GM18861 (cell line): ENCODE data around the gene HSPA1A.
"Not testable (repeated sequence)": the region's sequence is repeated elsewhere in the genome, so short reads cannot be mapped to it uniquely, and the experiment has no call there.

ENCODE experiments used
- ATAC-seq: cut with Tn5 transposase; IDR thresholded peaks from one replicate; pipeline ENCODE4 v1.9.1; 2021; ENCODE audit not compliant: unreplicated experiment

HSPA1A gene

DNA sequence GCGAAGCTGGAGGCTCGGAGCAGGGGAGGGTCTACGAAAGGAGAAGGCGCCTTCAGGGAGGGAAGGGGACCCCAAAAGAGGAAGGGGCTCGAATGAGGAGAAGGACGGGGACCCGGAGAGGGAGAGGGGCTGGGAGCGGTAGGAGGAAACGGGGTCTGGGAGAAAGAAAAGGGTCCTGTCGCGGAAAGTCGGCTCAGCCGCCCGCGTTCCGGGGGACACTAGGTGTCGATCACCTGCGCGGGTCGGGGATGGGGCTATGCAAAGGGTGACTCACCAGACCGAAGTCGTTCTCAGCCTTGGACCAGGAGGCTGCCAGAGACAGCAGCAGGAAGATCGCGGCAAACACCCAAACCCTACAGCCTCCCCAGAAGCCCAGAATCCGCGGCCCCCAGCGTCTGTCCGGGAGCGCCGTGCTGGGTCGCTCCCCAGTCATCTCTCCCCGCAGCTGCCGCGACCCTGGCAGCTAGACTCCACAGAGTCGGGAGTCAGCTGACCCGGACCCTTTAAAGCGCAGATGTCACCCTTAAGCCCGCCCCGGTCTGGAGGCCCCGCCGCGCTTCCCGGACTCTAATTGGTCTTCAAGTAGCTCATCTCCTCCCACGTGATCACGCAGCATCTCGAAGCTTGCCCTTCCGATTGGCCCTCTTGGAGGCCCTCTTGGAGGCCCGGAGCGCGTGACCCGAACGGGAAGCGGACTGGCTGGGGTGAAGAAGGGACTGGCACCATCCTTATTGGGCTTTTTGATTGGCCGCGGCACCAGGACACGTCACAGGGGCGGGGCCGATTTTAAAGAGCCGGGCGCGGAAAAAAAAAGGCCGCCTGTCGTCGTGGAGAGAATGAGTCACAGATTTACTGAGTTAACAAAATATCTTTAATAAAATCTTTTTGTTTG, 47.2 kb downstream of the HSPA1A start, which contains the start of gene NEU1:
NEU1 (minus strand) TSS at position 478 of the 892 bp plus-strand sequence; CDS start at position 433, 45 bp downstream.
- peak; percentile 88 for ATAC-seq

GRCh38 chr6:31864123-31864562, 48.8 kb downstream of the HSPA1A start:
- not testable (repeated sequence) for ATAC-seq

- no peak for ATAC-seq
These were observed 49.5 kb downstream of the HSPA1A start for GRCh38 chr6:31864818-31865204.

DNA sequence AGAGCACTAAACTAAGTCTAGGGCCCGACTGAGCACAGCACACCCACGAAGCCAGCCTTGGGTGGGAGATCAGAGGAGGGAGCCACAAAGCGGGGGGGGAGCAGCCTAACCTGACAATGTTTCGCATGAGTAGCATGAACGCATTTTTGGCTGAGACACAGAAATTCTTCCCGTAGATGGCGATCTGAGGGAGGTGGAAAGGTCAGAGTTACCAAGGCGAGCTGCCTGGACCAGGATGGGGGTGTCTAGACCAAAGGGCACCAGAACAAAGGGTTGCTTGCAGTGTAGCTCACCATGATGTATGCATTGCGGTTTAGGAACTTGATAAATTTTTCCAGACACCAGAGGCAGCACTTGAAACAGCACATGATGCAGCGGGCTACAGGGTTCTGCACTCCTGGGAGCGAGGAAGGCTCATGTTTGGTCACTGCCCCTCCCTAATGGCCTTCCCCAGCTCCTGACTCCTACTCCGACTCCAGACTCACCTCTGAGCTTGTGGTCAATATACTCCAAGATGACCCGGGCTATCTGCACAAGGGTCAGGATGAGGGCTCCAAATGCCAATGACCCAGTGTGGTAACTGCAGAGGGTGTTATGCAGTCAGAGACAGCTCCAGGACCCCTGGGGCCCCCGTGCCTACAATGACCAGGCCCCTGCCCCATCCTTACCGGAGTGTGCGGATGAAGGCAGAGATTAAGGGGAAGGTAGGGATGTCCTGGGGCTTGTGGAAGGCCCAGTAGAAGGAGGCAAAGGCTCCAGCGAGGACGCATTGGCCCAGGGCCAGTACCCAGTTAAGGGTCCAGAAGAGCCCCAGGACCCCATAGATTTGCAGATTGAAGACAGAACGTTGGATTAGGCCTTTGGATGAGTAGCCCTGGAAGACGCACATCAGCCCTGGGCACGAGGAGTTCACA, 50.1 kb downstream of the HSPA1A start:
- no peak for ATAC-seq
